SK-N-MC (cell line): ENCODE results near the gene YAE1.

Source experiments
- EZH2 ChIP-seq: fragments of 200-600 bp; sonication (generic); IDR thresholded peaks from one replicate; pipeline ENCODE4 v1.6.1; 2017; ENCODE audit warnings: antibody characterized with exemption
- FOXP2 ChIP-seq: optimal IDR thresholded peaks from 2 replicates; pipeline ENCODE3; 2011; ENCODE audit warnings: mild to moderate bottlenecking, moderate library complexity; ENCODE audit not compliant: insufficient read depth; ENCODE audit errors: extremely low read length, control extremely low read depth
- POLR2AphosphoS5 ChIP-seq: IDR thresholded peaks from 2 replicates; pipeline ENCODE4 v1.6.1; 2012; ENCODE audit warnings: mild to moderate bottlenecking, low read depth, low read length, borderline replicate concordance

DNA sequence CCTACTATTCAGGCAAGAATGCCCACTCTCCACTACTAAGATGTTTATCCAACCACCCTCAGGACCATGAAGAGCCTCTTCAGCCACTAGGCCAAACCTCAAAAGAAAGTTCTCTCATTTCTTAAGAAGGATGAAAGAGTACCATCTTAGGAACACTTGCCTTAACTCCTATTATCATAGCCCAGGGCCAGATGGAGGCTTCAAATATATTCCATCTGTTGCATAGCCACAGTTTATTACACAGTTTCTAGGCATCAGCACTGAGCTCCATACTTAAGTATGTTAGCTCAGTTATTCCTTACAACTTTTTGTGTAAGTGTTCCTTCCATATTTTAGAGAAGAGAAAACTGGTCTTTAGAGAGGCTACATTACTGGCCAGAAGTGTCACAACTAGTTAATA is 37.4 kb upstream of the YAE1 start:
- TF ChIP-seq POLR2AphosphoS5 (no peak), EZH2 (no peak), FOXP2 (no peak)
